Peyer's patch (tissue), 4 donors: ENCODE measurements around the gene PRRC2B.

ENCODE experiments used
- POLR2A ChIP-seq, 2 donors: fragments of 450-650 bp; IDR thresholded peaks; one replicate each; pipeline ENCODE4 v1.5.1; 2017; ENCODE audit warnings: antibody characterized with exemption in 2 of 2, mild to moderate bottlenecking in 2 of 2, moderate library complexity in 2 of 2
- TF ChIP-seq, protein P1 (sequence below), 6 experiments: fragments of 450-650 bp in 4 of 6; fragments of 200-600 bp in 2 of 6; sonication (generic) in 1 of 6; IDR thresholded peaks; one replicate each; pipeline ENCODE4 v1.5.1; 2017 to 2019; ENCODE audit warnings: antibody characterized with exemption in 6 of 6, mild to moderate bottlenecking in 3 of 6, moderate library complexity in 1 of 6

DNA sequence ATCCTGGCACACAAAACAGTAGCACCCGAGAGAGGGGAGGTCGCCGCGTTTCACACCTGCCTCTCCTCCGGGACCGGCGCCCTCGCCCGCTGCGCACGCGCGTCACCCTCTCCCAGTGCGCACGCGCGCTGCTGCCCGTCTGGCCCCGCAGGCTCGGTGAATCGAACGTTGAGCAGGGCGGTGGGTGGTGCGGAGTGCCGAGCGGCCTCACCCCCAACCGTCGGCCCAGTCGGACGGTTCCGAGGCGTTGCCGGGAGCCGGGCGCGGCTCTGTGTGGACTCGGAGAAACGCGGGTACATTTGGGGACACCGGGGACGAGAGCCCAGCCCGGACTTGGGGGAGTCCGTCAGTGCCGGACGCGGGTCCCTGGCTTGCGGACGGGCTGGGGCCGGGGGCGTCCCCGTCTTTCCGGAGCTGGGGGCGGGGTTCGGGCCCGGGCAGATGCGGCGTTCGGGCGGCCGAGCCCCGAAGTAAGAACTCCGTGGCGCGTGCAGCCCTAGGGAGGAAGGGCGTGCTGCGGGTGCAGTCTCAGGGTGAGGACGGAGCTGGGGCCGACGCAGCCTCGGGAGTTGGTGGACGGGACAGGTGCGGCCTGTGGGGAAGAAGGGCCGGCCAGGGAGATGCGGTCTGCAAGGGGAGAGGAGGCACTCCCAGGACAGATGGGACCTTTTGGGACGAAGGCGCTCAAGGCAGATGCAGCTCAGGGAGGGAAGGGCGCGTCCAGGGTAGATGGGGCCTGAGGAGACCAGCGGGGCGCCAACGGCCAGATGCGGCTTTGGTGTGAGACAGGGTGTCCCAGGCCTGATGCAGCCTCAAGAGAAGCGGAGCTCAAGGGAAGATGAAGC is 109.1 kb downstream of the PRRC2B start, which contains the start of gene POMT1:
- TF ChIP-seq, protein P1, sequence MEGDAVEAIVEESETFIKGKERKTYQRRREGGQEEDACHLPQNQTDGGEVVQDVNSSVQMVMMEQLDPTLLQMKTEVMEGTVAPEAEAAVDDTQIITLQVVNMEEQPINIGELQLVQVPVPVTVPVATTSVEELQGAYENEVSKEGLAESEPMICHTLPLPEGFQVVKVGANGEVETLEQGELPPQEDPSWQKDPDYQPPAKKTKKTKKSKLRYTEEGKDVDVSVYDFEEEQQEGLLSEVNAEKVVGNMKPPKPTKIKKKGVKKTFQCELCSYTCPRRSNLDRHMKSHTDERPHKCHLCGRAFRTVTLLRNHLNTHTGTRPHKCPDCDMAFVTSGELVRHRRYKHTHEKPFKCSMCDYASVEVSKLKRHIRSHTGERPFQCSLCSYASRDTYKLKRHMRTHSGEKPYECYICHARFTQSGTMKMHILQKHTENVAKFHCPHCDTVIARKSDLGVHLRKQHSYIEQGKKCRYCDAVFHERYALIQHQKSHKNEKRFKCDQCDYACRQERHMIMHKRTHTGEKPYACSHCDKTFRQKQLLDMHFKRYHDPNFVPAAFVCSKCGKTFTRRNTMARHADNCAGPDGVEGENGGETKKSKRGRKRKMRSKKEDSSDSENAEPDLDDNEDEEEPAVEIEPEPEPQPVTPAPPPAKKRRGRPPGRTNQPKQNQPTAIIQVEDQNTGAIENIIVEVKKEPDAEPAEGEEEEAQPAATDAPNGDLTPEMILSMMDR (IDR thresholded peaks at IDR 0.05): peak in 2 of 6 experiments; percentile 3
- peak in 1 of 2 donors; percentile 57 for TF ChIP-seq POLR2A (IDR thresholded peaks at IDR 0.05)
